HFF-Myc (cell line): ENCODE measurements around the gene ARMC9.
A peak's percentile ranks its signal among the peaks of the same experiment; 100 is the strongest.
"Not testable (repeated sequence)": the region's sequence is repeated elsewhere in the genome, so short reads cannot be mapped to it uniquely, and the experiment has no call there.

Experiments
- DNase-seq: peaks from one replicate; pipeline ENCODE4 v3.0.0-alpha.2; 2011; ENCODE audit warnings: low read depth; ENCODE audit errors: extremely low read depth
- H3K4me3 ChIP-seq: replicated peaks from 2 replicates; pipeline ENCODE4 v1.5.1; 2011; ENCODE audit warnings: low read depth, mild to moderate bottlenecking, control low read depth, low read length
- TF ChIP-seq, protein P1 (sequence below): IDR thresholded peaks from 2 replicates; pipeline ENCODE4 v1.5.1; 2012; ENCODE audit warnings: mild to moderate bottlenecking, low read depth, low read length, control low read depth; ENCODE audit errors: missing control alignments

Gene ARMC9

GRCh38 chr2:231399853-231400680, 201.6 kb downstream of the ARMC9 start:
- TF ChIP-seq, protein P1, sequence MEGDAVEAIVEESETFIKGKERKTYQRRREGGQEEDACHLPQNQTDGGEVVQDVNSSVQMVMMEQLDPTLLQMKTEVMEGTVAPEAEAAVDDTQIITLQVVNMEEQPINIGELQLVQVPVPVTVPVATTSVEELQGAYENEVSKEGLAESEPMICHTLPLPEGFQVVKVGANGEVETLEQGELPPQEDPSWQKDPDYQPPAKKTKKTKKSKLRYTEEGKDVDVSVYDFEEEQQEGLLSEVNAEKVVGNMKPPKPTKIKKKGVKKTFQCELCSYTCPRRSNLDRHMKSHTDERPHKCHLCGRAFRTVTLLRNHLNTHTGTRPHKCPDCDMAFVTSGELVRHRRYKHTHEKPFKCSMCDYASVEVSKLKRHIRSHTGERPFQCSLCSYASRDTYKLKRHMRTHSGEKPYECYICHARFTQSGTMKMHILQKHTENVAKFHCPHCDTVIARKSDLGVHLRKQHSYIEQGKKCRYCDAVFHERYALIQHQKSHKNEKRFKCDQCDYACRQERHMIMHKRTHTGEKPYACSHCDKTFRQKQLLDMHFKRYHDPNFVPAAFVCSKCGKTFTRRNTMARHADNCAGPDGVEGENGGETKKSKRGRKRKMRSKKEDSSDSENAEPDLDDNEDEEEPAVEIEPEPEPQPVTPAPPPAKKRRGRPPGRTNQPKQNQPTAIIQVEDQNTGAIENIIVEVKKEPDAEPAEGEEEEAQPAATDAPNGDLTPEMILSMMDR: no peak
- no peak for DNase-seq
- H3K4me3 ChIP-seq: no peak overlapping the region

- not testable (repeated sequence) for DNase-seq, H3K4me3 ChIP-seq
Measured at GRCh38 chr2:231400681-231401080, 202.2 kb downstream of the ARMC9 start.

- H3K4me3 ChIP-seq, DNase-seq: not testable (repeated sequence)
Measured at GRCh38 chr2:231401101-231401500, 202.7 kb downstream of the ARMC9 start.

- H3K4me3 ChIP-seq, DNase-seq: not testable (repeated sequence)
Measured at GRCh38 chr2:231403421-231404182, 205.2 kb downstream of the ARMC9 start.

- not testable (repeated sequence) for H3K4me3 ChIP-seq, DNase-seq
Measured at GRCh38 chr2:231404183-231404578, 205.8 kb downstream of the ARMC9 start.

GRCh38 chr2:231405601-231406367, 207.4 kb downstream of the ARMC9 start:
- TF ChIP-seq, protein P1: peak; percentile 28
- DNase-seq: not testable (repeated sequence)

GRCh38 chr2:231407686-231408085, 209.3 kb downstream of the ARMC9 start:
- DNase-seq, H3K4me3 ChIP-seq: not testable (repeated sequence)

More at GRCh38 chr2:231405601-231406367, 207.4 kb downstream of the ARMC9 start:
- not testable (repeated sequence) for H3K4me3 ChIP-seq

DNA sequence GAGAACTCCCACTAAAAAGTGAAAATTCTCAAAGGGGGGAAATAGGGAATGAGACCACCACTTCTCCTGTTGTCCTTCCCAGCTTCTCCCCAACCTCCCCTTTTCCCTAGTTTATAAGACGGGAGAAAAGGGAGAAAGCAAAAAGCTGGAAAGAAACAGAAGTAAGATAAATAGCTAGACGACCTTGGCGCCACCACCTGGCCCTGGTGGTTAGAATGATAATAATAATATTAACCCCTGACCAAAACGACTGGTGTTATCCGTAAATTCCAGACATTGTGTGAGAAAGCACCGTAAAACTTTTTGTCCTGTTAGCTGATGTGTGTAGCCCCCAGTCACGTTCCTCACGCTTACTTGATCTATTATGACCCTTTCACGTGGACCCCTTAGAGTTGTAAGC, 209.9 kb downstream of the ARMC9 start:
- not testable (repeated sequence) for H3K4me3 ChIP-seq, DNase-seq

DNA sequence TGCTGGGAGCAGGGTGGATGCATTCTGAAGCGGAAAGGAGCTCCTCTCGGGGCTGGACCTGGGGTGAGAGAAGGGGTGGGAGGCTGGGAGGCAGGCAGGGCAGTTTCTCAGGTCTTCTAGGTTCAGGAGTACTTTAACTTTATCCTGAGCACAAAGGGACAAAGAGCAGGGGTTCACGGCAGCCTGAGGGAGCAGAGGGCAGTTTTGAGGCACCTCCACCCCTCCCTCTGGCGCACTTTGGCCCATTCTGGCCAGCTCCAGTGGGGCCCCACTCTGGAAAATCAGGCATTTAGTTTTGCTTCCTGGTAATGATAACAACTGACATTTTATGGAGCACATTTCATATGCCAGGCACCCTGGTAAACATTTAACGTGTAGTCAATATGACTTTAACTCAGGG, 211.3 kb downstream of the ARMC9 start:
- TF ChIP-seq, protein P1: no peak
- H3K4me3 ChIP-seq: no peak overlapping the region
- no peak for DNase-seq
